Hematopoietic multipotent progenitor cell treated with erythropoietin and hydrocortisone succinate and interleukin-3 and kit ligand, for 15 days (in vitro differentiated cells): ENCODE results near the gene PRDM16.

ENCODE experiments used
- DNase-seq: peaks from one replicate; pipeline ENCODE4 v3.0.0-alpha.2; 2015; ENCODE audit warnings: low spot score

The PRDM16 gene

GRCh38 chr1:3417082-3417739 is 348.2 kb downstream of the PRDM16 start:
- no peak for DNase-seq

- no peak for DNase-seq
Measured at GRCh38 chr1:3417934-3418333, 348.9 kb downstream of the PRDM16 start.

DNA sequence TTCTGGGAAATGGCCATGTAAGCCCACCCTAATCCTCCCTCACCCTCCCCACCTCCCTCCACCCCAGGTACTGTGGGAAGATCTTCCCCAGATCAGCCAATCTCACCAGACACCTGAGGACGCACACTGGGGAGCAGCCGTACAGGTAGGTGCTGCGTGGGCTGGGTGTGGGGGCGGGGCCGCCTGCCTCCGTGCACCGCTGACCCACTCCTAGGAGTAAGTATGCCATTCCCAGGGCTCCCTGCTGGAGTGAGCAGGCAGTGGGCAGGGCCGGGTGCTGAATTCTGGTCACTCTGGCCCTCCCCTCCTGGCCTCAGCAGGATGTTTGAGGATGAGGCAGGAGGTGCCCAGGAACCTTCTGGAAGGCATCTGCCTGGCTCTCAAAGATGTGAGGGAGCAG is 349.6 kb downstream of the PRDM16 start:
- no peak for DNase-seq

GRCh38 chr1:3419415-3420204 is 350.6 kb downstream of the PRDM16 start:
- DNase-seq = no peak

- DNase-seq = no peak
Measured at GRCh38 chr1:3420218-3420951, 351.4 kb downstream of the PRDM16 start.

GRCh38 chr1:3422638-3423037 is 353.6 kb downstream of the PRDM16 start:
- no peak for DNase-seq

DNA sequence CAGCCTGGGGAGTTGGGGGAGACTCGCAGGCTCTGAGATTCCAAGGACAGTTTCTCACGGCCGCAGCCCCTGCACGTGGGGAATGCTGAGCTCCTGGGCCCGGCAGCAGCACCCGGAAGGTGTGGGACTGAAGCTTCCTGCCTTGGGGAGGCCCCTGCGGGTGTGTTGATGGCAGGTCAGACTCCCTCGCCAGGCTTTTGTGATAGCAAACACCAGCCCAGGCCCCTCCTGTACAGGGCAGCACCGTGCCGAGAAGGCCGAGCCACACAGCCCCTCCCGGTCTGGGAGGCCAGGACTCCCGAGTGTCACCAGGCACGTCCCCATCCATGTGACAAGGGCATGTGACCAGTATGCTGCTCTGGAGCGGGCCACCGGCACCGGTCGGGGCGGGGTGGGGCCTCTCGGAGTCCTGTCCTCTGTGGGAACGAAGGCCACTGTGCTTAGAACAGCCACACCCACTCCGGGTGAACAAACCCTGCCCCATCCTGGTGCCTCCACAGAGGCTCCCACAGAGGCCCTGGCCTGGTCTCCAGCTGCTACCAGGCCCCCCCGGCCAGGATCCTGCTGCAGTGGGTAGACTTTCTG is 354.3 kb downstream of the PRDM16 start:
- no peak for DNase-seq

- no peak for DNase-seq
Measured at GRCh38 chr1:3423896-3424611, 355.1 kb downstream of the PRDM16 start.

DNA sequence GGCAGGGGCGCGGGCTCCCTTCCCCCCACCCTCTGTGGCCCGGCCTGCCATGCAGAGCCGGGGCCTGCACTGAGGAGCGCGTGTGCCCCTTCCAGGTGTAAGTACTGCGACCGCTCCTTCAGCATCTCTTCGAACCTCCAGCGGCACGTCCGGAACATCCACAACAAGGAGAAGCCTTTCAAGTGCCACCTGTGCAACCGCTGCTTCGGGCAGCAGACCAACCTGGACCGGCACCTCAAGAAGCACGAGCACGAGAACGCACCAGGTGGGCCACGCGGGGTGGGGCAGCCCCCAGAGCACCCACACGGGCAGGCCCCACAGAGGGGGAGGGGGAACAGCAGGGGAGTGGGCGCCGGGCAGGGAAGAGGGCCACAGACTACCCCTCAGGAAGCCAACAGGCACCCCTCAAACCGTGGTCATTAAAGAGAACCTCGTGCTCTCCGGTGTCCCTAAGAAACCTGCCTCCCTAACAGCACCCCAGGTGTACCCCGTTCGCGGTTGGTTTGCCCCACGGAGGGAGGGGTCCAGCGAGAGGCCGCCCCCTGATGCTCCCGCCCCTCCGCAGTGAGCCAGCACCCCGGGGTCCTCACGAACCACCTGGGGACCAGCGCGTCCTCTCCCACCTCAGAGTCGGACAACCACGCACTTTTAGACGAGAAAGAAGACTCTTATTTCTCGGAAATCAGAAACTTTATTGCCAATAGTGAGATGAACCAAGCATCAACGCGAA is 356.6 kb downstream of the PRDM16 start:
- no peak for DNase-seq

DNA sequence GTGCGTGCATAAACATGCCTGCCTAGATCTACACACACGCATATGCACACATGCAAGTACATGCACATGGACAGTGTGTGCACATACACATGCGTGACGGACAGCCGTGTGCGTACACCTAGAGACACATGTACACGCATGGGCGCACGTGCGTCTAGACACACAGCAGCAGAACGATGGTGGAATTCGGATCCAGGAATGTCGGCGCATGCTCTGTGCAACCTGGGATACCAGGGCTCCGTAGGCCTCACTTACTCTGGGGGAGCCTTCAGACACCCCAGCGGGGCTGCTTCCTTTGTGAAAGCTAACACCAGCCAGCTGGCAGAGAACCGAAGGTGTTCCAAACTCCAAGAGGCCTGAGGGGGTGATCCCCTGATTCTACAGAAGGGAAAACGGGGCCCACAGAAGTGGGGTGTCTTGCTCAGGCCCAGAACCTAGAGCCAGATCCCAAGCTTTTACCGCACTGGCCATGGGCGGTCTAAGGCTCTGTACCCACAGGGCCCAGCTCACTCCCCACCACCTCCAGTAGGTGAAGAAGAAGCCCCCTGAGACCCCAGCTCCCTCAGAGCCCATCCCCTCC is 358.0 kb downstream of the PRDM16 start:
- DNase-seq = no peak

DNA sequence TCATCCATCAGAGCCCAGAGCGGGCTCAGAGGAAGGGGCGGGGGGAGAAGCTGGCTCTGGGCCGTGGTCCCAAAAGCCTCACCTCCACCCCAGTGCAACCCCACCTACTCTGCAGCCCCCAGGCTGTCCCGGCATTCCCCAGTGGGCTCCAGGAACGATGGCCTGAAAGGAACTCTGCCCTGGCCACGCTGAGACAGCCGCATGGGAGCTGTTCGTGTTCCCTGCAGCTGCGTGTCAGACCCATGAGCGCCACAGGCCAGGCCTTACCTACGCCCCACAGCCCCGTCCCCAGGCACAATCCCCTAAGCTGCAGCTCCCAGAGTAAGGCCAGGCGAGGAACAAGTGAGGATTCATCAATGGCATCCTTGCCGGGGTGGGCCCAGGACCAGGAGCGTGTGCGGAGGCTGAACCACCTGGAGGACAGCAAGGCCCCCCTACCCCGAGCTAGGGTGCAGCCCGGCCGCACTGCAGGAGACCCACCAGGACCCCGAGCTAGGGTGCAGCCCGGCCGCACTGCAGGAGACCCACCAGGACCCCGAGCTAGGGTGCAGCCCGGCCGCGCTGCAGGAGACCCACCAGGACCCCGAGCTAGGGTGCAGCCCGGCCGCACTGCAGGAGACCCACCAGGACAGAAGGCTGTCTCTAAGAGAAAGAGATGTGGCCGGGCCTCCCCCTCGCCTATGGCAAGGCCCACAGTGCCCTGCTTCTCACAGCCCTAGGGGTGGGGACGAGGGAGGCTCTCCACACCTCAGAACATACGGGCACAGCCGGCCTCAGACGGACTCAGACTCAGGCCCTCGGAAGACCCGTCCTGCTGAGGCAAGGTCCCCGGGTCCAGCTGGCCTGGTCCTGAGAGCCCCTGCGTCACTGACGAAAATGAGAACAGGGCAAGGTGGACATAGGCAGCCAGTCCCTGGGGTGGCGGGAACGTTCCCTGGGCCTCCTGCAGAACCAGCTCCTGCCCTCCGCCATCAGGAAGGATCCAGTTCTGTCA is 359.0 kb downstream of the PRDM16 start:
- DNase-seq = no peak

- DNase-seq = no peak
Measured at GRCh38 chr1:3428899-3429298, 359.9 kb downstream of the PRDM16 start.

DNA sequence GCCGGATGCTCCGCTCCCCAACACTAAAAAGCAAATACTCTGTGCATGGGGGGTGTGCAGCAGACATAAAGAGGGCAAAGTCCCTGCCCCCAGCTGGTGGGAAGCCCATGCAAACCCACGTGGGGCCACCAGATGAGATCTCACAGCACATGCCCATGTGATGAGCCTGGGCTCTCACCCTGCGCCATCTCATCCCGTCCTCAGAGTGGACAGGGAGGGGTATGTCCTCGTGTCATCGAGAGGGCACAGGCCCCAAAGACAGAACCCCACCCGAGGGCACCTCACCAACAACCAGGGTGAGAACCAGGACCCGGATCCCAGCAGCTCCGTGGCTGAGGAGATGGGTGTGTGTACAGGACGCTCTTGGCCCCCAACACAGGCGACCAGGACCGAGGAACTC is 360.3 kb downstream of the PRDM16 start:
- no peak for DNase-seq

- no peak for DNase-seq
Measured at GRCh38 chr1:3429766-3430165, 360.8 kb downstream of the PRDM16 start.

GRCh38 chr1:3430406-3430805 is 361.4 kb downstream of the PRDM16 start:
- no peak for DNase-seq

DNA sequence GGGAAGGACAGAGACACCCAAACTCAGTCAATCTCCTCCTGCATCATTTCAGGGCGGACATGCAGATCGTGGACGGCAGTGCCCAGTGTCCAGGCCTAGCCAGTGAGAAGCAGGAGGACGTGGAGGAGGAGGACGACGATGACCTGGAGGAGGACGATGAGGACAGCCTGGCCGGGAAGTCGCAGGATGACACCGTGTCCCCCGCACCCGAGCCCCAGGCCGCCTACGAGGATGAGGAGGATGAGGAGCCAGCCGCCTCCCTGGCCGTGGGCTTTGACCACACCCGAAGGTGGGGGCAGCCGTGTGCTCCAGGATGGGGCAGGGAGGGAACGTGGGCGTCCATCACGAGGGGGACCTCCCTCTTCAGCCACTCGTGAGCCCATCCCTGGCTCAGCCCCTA is 361.8 kb downstream of the PRDM16 start:
- DNase-seq = no peak

DNA sequence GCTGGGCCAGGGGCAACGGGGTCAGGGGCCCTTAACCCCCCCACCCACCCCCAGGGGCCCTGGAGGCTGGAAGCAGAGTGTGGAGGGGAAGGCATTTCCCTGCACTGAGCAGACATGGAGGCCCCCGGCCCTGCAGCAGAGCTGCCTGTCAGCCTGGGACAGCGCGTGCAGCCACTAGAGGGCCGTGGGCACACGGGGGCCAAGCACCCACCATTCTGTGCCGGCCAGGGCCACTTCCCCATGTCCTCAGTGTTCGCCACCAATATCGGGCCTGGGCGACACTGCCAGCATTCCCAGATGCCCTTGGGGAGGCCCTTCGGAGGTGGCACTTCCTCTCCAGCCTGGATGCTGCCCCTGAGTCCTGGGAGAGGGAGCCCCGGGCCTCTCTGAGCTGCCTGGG is 362.3 kb downstream of the PRDM16 start:
- no peak for DNase-seq

- DNase-seq = no peak
Measured at GRCh38 chr1:3431686-3432085, 362.7 kb downstream of the PRDM16 start.

- DNase-seq = no peak
Measured at GRCh38 chr1:3432306-3432705, 363.3 kb downstream of the PRDM16 start.

DNA sequence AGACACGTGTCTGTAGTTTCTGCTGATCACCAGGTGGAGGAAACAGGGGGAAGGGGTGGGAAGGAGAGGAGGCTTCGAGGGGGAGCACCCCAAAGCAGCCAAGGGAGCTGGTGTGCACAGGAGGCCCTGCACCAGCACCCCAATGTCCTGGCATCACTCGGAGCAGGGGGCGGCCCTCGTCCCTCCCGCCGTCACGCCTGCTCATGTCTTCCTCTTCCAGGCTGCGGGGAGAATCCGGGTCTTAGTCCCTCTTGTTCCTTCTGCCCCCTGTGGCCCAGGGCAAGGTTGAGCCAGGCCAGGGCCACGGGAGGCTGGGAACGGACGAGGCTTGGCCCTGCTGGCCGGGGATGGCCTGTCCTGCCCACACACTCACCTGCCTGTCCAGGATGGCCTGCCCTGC is 364.1 kb downstream of the PRDM16 start:
- DNase-seq = no peak
